ENCODE measurements around the gene C19orf38.

DNA sequence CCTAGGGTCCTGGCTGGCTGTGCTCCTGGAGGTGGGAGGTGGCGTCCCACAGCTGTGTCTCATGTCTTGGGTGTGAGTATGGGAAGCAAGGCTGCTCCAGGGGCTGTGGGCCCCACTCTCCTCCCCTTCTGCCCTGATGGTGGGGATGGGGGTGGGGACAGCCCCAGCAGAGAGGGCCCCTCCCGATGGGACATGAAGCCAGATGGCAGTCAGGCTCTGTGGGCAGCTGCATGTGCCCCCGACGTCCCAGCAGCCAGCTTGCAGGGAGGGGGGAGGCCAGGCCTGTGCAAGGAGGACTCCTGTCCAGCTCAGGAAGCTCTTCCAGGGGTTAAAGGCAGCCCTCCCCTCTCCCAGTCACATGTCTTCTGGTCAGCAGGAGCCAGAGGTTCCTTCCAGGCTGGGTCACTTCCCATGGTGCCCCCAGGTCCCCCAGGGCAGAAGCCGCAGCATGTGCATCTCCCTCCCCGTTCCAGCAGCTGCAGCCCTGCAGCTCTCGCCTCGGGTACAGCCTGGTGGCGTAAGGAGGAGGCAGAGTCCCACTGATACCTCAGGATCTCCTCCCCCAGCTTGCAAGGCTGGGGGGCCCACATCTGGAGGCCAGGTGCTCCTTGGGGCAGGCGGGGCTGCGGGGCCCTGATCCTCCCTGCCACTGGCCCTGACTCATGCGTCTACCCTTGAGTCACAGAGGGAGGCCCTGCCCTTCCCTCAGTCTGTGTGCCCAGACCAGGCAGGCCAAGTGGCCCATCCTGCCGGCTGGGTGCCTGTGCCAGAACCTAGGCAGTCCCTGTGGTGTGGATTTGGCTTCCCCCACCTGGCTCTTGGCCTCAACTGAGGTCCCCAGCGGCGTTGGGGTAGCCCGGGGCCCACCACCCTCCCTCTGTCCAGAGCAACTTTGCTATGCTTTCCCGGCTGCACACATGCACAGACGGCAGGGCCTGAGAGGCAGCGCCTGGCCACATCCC is 67.2 kb downstream of the C19orf38 start:
- no peak for TF ChIP-seq HNRNPL (IDR thresholded peaks at IDR 0.05; ENCODE audit: low read depth, low read length)
- TF ChIP-seq CTCF (IDR thresholded peaks at IDR 0.05 in 2 of 3, conservative IDR thresholded peaks at IDR 0.05 in 1 of 3; ENCODE audit: insufficient read depth in 2 of 3, low read depth in 1 of 3, low read length in 3 of 3), result no peak
- TF ChIP-seq ZNF274 (IDR thresholded peaks at IDR 0.05; ENCODE audit: borderline replicate concordance, low read depth, low read length), result no peak
- no peak for TF ChIP-seq MCM5 (IDR thresholded peaks at IDR 0.05; ENCODE audit: low read depth)
- no peak for TF ChIP-seq SIN3A (IDR thresholded peaks at IDR 0.05; ENCODE audit: borderline replicate concordance in 2 of 2, control insufficient read depth in 1 of 2, low read depth in 2 of 2, low read length in 2 of 2)
- no peak for TF ChIP-seq MBD2 (IDR thresholded peaks at IDR 0.05; ENCODE audit: borderline replicate concordance, low read depth)
- TF ChIP-seq, protein P1, sequence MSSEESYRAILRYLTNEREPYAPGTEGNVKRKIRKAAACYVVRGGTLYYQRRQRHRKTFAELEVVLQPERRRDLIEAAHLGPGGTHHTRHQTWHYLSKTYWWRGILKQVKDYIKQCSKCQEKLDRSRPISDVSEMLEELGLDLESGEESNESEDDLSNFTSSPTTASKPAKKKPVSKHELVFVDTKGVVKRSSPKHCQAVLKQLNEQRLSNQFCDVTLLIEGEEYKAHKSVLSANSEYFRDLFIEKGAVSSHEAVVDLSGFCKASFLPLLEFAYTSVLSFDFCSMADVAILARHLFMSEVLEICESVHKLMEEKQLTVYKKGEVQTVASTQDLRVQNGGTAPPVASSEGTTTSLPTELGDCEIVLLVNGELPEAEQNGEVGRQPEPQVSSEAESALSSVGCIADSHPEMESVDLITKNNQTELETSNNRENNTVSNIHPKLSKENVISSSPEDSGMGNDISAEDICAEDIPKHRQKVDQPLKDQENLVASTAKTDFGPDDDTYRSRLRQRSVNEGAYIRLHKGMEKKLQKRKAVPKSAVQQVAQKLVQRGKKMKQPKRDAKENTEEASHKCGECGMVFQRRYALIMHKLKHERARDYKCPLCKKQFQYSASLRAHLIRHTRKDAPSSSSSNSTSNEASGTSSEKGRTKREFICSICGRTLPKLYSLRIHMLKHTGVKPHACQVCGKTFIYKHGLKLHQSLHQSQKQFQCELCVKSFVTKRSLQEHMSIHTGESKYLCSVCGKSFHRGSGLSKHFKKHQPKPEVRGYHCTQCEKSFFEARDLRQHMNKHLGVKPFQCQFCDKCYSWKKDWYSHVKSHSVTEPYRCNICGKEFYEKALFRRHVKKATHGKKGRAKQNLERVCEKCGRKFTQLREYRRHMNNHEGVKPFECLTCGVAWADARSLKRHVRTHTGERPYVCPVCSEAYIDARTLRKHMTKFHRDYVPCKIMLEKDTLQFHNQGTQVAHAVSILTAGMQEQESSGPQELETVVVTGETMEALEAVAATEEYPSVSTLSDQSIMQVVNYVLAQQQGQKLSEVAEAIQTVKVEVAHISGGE (CRISPR knock-in tag; IDR thresholded peaks at IDR 0.05), result no peak
- no peak for TF ChIP-seq TAF9B (IDR thresholded peaks at IDR 0.05; ENCODE audit: partially characterized antibody)
- no peak for TF ChIP-seq EGR1 (conservative IDR thresholded peaks at IDR 0.05)

All from K562 (cell line).